K562 (cell line): ENCODE results near the gene RAP2B. TPM values are rescaled to one million over a fixed set of nuclear protein-coding genes. Genes with fewer than 3 reads are reported as not detected.

Source experiments
- ATAC-seq: fragments of 200-7000 bp; cut with Tn5 transposase; 3 replicates; pipeline ENCODE4 v1.9.1; 2020; ENCODE audit warnings: moderate library complexity
- BruUV-seq: library from RNA; stranded (reverse); fragments of 400-500 nt; replicated peaks from 2 replicates; lab custom pipeline; 2021; lab: Mats Ljungman, UMichigan
- CTCF ChIA-PET: fragments of 300-600 bp; formaldehyde crosslinking; extraction: SDS; loops from one replicate; lab custom pipeline; 2021; ENCODE audit warnings: low intra/inter-chr PET ratio; lab: Yijun Ruan, JAX
- POLR2A ChIA-PET: fragments of 300-600, 350-650 bp; sonication (Branson Sonifier 250); formaldehyde crosslinking; extraction: SDS; loops from one replicate; lab custom pipeline; 2021; ENCODE audit warnings: antibody characterized with exemption, inconsistent platforms; lab: Yijun Ruan, JAX
- DNase-seq, 4 experiments: peaks; one replicate each; pipeline versions ENCODE4 v3.0.0 to v3.0.0-alpha.2; 2011 to 2018; ENCODE audit warnings: low spot score in 3 of 4, mixed read lengths in 3 of 4; ENCODE audit errors: extremely low read depth in 1 of 4
- FAIRE-seq: peaks from 2 replicates; lab custom pipeline; 2011; peaks lifted over from hg19 to GRCh38; lab: Jason Lieb, UNC
- H2AFZ ChIP-seq: 2 replicates; pipeline ENCODE4 v1.6.0; 2011; ENCODE audit warnings: low read depth, low read length, control low read depth, inconsistent platforms
- H3K27ac ChIP-seq: fragments of 200-600 bp; 3 replicates; pipeline ENCODE4 v1.8.0; 2011; ENCODE audit warnings: low read depth, mild to moderate bottlenecking, control low read depth, inconsistent platforms, low read length, moderate library complexity, mixed read lengths; ENCODE audit errors: extremely low read depth
- H3K27me3 ChIP-seq, 2 experiments: fragments of 300-600 bp in 1 of 2; 2 replicates in 1 of 2; 3 replicates in 1 of 2; pipeline versions ENCODE4 v1.6.0 to v1.8.0; 2011; ENCODE audit warnings: inconsistent platforms in 2 of 2, low read length in 2 of 2, mild to moderate bottlenecking in 1 of 2, mixed read lengths in 1 of 2, moderate library complexity in 1 of 2; ENCODE audit not compliant: control insufficient read depth in 2 of 2, insufficient read depth in 2 of 2
- H3K36me3 ChIP-seq: fragments of 300-600 bp; 3 replicates; pipeline ENCODE4 v1.8.0; 2011; ENCODE audit warnings: mild to moderate bottlenecking, low read length, inconsistent platforms; ENCODE audit not compliant: control insufficient read depth, insufficient read depth
- H3K4me1 ChIP-seq, 2 experiments: fragments of 200-600 bp in 1 of 2; replicated peaks in 1 of 2; 2 replicates in 1 of 2; 3 replicates in 1 of 2; pipeline versions ENCODE4 v1.5.1 to v1.8.0; 2011; ENCODE audit warnings: inconsistent platforms in 2 of 2, low read length in 2 of 2, mild to moderate bottlenecking in 1 of 2, mixed read lengths in 1 of 2, moderate library complexity in 1 of 2; ENCODE audit not compliant: control insufficient read depth in 2 of 2, insufficient read depth in 2 of 2
- H3K4me2 ChIP-seq: 2 replicates; pipeline ENCODE4 v1.6.1; 2011; ENCODE audit warnings: low read length, control low read depth, inconsistent platforms, mixed read lengths; ENCODE audit not compliant: insufficient read depth
- H3K4me3 ChIP-seq: fragments of 200-600 bp; sonication (generic), shearing (Covaris generic); 2 replicates; pipeline ENCODE4 v1.5.1; 2016; ENCODE audit warnings: control low read depth, inconsistent platforms
- H3K79me2 ChIP-seq: fragments of 200-600 bp; 3 replicates; pipeline ENCODE4 v1.8.0; 2011; ENCODE audit warnings: low read length, inconsistent platforms; ENCODE audit not compliant: control insufficient read depth, insufficient read depth
- H3K9ac ChIP-seq, 2 experiments: 2 replicates each; pipeline versions ENCODE4 v1.6.0 to v1.6.1; 2011; ENCODE audit warnings: low read depth in 2 of 2, low read length in 2 of 2, control low read depth in 1 of 2, inconsistent platforms in 1 of 2, mild to moderate bottlenecking in 1 of 2, mixed read lengths in 1 of 2; ENCODE audit not compliant: insufficient read depth in 1 of 2
- H3K9me1 ChIP-seq: one replicate; pipeline ENCODE4 v1.6.0; 2011; ENCODE audit warnings: inconsistent platforms, mild to moderate bottlenecking, low read length, moderate library complexity; ENCODE audit not compliant: control insufficient read depth, insufficient read depth
- H3K9me3 ChIP-seq: replicated peaks from 2 replicates; pipeline ENCODE4 v1.5.1; 2011; ENCODE audit warnings: low read depth, low read length, inconsistent platforms; ENCODE audit not compliant: control insufficient read depth, insufficient read depth
- H4K20me1 ChIP-seq: replicated peaks from 2 replicates; pipeline ENCODE4 v1.6.1; 2011; ENCODE audit warnings: low read length, inconsistent platforms, mixed read lengths; ENCODE audit not compliant: control insufficient read depth, insufficient read depth
- ATF3 ChIP-seq, 2 experiments: fragments of 450-650 bp in 1 of 2; sonication (generic) in 1 of 2; formaldehyde crosslinking in 1 of 2; IDR thresholded peaks in 1 of 2; conservative IDR thresholded peaks in 1 of 2; 2 replicates each; pipeline versions ENCODE4 v1.6.1 to v1.8.1; 2016 to 2023; ENCODE audit warnings: mild to moderate bottlenecking in 2 of 2, moderate library complexity in 2 of 2, inconsistent platforms in 1 of 2, missing genetic modification reagents in 1 of 2
- ATF4 ChIP-seq: fragments of 450-650 bp; formaldehyde crosslinking; IDR thresholded peaks from 2 replicates; pipeline ENCODE4 v1.4.0; 2022; ENCODE audit warnings: mild to moderate bottlenecking, moderate library complexity
- ATF7 ChIP-seq: fragments of 450-650 bp; IDR thresholded peaks from 2 replicates; pipeline ENCODE4 v1.7.1; 2014; ENCODE audit warnings: mild to moderate bottlenecking, moderate library complexity
- BACH1 ChIP-seq: fragments of 200-800 bp; sonication (Bioruptor generic); IDR thresholded peaks from 2 replicates; pipeline ENCODE4 v1.6.1; 2016; ENCODE audit warnings: missing genetic modification characterization, missing compliant biosample characterization
- CEBPG ChIP-seq, 3 experiments: fragments of 200-800 bp in 1 of 3; sonication (Bioruptor generic) in 1 of 3; sonication (generic) in 1 of 3; formaldehyde crosslinking in 1 of 3; IDR thresholded peaks in 2 of 3; conservative IDR thresholded peaks in 1 of 3; 2 replicates each; pipeline versions ENCODE4 v1.6.1 to v1.8.0; 2016 to 2022; ENCODE audit warnings: missing compliant biosample characterization in 2 of 3, missing genetic modification characterization in 2 of 3, mild to moderate bottlenecking in 1 of 3, missing genetic modification reagents in 1 of 3
- CTCFL ChIP-seq: IDR thresholded peaks from 2 replicates; pipeline ENCODE4 v1.6.1; 2011; ENCODE audit warnings: borderline replicate concordance, low read depth, mild to moderate bottlenecking, moderate library complexity, low read length; ENCODE audit not compliant: insufficient read depth, poor library complexity, severe bottlenecking
- EP300 ChIP-seq: IDR thresholded peaks from 2 replicates; pipeline ENCODE4 v1.6.1; 2012; ENCODE audit warnings: low read length, improper control_type of control experiment
- GABPA ChIP-seq: fragments of 200-800 bp; sonication (Bioruptor generic); conservative IDR thresholded peaks from 2 replicates; pipeline ENCODE4 v1.6.1; 2016; ENCODE audit warnings: low read depth, missing genetic modification characterization, missing compliant biosample characterization
- RBM22 ChIP-seq: fragments of 200-400 bp; formaldehyde crosslinking; IDR thresholded peaks from 2 replicates; pipeline ENCODE4 v1.6.1; 2018; ENCODE audit warnings: low read length, low read depth; ENCODE audit not compliant: poor library complexity, severe bottlenecking
- RBM34 ChIP-seq: fragments of 200-400 bp; formaldehyde crosslinking; IDR thresholded peaks from 2 replicates; pipeline ENCODE4 v1.6.1; 2018; ENCODE audit warnings: low read length, borderline replicate concordance; ENCODE audit not compliant: insufficient read depth
- RFX5 ChIP-seq: IDR thresholded peaks from 2 replicates; pipeline ENCODE4 v1.6.1; 2011; ENCODE audit warnings: low read depth, mild to moderate bottlenecking, improper control_type of control experiment, low read length
- TRIM24 ChIP-seq, 2 experiments: fragments of 450-650 bp; IDR thresholded peaks; 2 replicates each; pipeline ENCODE4 v1.6.1; 2016
- ZNF175 ChIP-seq: fragments of 200-800 bp; sonication (Bioruptor generic); IDR thresholded peaks from 2 replicates; pipeline ENCODE4 v1.6.1; 2016; ENCODE audit warnings: low read depth, mild to moderate bottlenecking, missing genetic modification characterization, missing compliant biosample characterization
- ZSCAN32 ChIP-seq: fragments of 450-650 bp; formaldehyde crosslinking; IDR thresholded peaks from 2 replicates; pipeline ENCODE4 v1.4.0; 2020; ENCODE audit warnings: mild to moderate bottlenecking, moderate library complexity
- WGBS: fragments of 100-300 bp; shearing (Covaris generic); methylation state at CpG from one replicate; pipeline ENCODE4 v1.1.6; 2016; ENCODE audit warnings: low coverage, mixed read lengths; ENCODE audit not compliant: insufficient coverage; ENCODE audit errors: missing lambda C conversion rate; 5-methylcytosine and 5-hydroxymethylcytosine counted together
- in situ Hi-C: fragments of 300-500 bp; cut with MboI; formaldehyde crosslinking; loops from 4 replicates; pipeline ENCODE4 v1.15.0; 2018; ENCODE audit warnings: inconsistent platforms, mixed read lengths
- intact Hi-C: fragments of 100-400 bp; cut with micrococcal nuclease; formaldehyde crosslinking; loops from 2 replicates; pipeline ENCODE4 v1.14.2; 2022
- polyA plus RNA-seq, 8 experiments: library from polyadenylated mRNA; depleted of rRNA in 4 of 8; stranded (reverse) in 5 of 8; unstranded in 3 of 8; fragments of >200 nt; fragmentation: Nextera tagmentation in 2 of 8; fragmentation: Illumina TruSeq in 1 of 8; extraction: Ambion mirVana in 2 of 8; extraction: Trizol in 1 of 8; gene quantifications; 2 replicates each; pipeline versions ENCODE4 v1.2.1 to v1.2.3, GENCODE V29; 2011 to 2014; ENCODE audit warnings: inconsistent platforms in 1 of 8, missing spikeins in 1 of 8
- total RNA-seq, 7 experiments: library from RNA; depleted of rRNA in 6 of 7; stranded (reverse); fragments of >200 nt in 6 of 7; fragmentation: Illumina TruSeq in 2 of 7; extraction: Trizol in 2 of 7; gene quantifications; 2 replicates each; pipeline versions ENCODE4 v1.2.1 to v1.2.3, GENCODE V29; 2011 to 2021; ENCODE audit warnings: low replicate concordance in 1 of 7

RAP2B gene
- total and polyA plus RNA-seq, 9 of the 15 experiments (the other 6 are each of a cell fraction or from before 2014, with no cell fraction given): 9.4 to 31.2 (median 15.8) TPM

- in situ Hi-C loops: no loop called here
- Histone ChIP-seq H3K36me3 (no peaks in the 10 kb centered on the region), H3K4me1 (no peaks in the 10 kb centered on the region), H4K20me1 (no peaks in the 10 kb centered on the region), H3K4me3 (no peak overlapping the region), H3K4me2 (no peak overlapping the region), H3K9me3 (no peaks in the 10 kb centered on the region), H3K79me2 (no peaks in the 10 kb centered on the region), H3K27me3 (no peaks in the 10 kb centered on the region), H3K27ac (no peak overlapping the region), H2AFZ (peak overlapping the region; percentile 35), H3K9ac (no peak overlapping the region), H3K9me1 (no peaks in the 10 kb centered on the region)
- ATAC-seq (peak; percentile 46), FAIRE-seq (peak; percentile 6), DNase-seq (no peak)
- 43% methylated on average over 6 of the region's 6 CpGs for WGBS
- no TSS peak for BruUV-seq
- 0 out of 2 replicates have a peak, but pooled peaks have one; percentile 51 for TF ChIP-seq ZNF175 (CRISPR knock-in tag)
- TF ChIP-seq ATF7: 0 out of 2 replicates have a peak, but pooled peaks have one; percentile 19
- TF ChIP-seq GABPA (tag): peak; percentile 29; the same call in 1 of the 2 replicates
- TF ChIP-seq ATF3 (IDR thresholded peaks at IDR 0.05): peak; percentile 47
- no peak for TF ChIP-seq ATF3 (CRISPR knock-in tag; conservative IDR thresholded peaks at IDR 0.05)
- 0 out of 2 replicates have a peak, but pooled peaks have one; percentile 10 for TF ChIP-seq EP300
- no peak for TF ChIP-seq CTCFL
- peak; percentile 59; the same call in 1 of the 2 replicates for TF ChIP-seq CEBPG (CRISPR knock-in tag; IDR thresholded peaks at IDR 0.05)
- TF ChIP-seq CEBPG (tag; conservative IDR thresholded peaks at IDR 0.05 in 1 of 2, IDR thresholded peaks at IDR 0.05 in 1 of 2): peak in 1 of 2 experiments; percentile 91; a peak in 2 of 4 replicates
- TF ChIP-seq TRIM24 (IDR thresholded peaks at IDR 0.05): peak; percentile 32 to 52; a peak in 2 of 4 replicates
- 0 out of 2 replicates have a peak, but pooled peaks have one; percentile 8 for TF ChIP-seq ZSCAN32 (CRISPR knock-in tag)
- TF ChIP-seq ATF4 (CRISPR knock-in tag): peak; percentile 71
- no peak for TF ChIP-seq RBM22
- no peak for TF ChIP-seq RFX5
- TF ChIP-seq BACH1 (tag): 0 out of 2 replicates have a peak, but pooled peaks have one; percentile 19
- no peak for TF ChIP-seq RBM34
- POLR2A ChIA-PET: no interaction called here
- CTCF ChIA-PET: no interaction called here
- intact Hi-C loops: no loop called here
These were observed 20.7 kb downstream of the RAP2B start for GRCh38 chr3:153182501-153183293.
